AG10803 (cell line): ENCODE measurements around the gene CDH23.

Experiments used
- DNase-seq: peaks from one replicate; pipeline ENCODE4 v3.0.0; 2010; ENCODE audit warnings: low read depth
- H3K4me3 ChIP-seq: 2 replicates; pipeline ENCODE4 v1.5.1; 2011; ENCODE audit warnings: mild to moderate bottlenecking, low read length, control low read depth
- TF ChIP-seq, protein P1 (sequence below): conservative IDR thresholded peaks from 2 replicates; pipeline ENCODE4 v1.5.1; 2011; ENCODE audit warnings: mild to moderate bottlenecking, low read length, control low read depth, inconsistent platforms

Gene CDH23

DNA sequence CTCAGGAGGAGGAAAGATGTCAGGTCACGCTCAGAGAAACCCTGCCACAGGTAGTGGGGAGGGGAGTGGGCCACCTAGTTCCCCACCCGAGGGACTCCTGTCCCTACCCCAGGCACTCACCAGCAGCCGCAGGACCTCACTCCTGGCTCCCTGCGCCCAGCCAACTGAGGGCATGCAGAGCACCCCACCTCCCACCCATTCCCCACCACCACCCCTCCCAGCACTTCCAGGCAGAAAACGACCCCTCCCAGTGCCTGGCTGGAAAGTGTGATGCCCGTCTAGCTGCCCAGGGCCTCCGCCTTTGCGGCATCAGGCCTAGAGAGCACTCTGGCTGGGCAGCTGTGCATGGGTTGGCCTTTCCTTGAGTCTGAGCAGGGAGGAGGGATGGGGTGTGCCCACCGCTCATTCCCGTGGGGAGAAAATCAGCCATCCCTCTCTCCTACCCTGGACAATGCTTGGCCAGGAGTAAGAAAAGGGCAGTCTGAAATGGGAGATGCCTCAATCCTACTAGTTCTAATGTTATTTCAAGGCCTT lies 321.5 kb downstream of the CDH23 start:
- TF ChIP-seq, protein P1, sequence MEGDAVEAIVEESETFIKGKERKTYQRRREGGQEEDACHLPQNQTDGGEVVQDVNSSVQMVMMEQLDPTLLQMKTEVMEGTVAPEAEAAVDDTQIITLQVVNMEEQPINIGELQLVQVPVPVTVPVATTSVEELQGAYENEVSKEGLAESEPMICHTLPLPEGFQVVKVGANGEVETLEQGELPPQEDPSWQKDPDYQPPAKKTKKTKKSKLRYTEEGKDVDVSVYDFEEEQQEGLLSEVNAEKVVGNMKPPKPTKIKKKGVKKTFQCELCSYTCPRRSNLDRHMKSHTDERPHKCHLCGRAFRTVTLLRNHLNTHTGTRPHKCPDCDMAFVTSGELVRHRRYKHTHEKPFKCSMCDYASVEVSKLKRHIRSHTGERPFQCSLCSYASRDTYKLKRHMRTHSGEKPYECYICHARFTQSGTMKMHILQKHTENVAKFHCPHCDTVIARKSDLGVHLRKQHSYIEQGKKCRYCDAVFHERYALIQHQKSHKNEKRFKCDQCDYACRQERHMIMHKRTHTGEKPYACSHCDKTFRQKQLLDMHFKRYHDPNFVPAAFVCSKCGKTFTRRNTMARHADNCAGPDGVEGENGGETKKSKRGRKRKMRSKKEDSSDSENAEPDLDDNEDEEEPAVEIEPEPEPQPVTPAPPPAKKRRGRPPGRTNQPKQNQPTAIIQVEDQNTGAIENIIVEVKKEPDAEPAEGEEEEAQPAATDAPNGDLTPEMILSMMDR, result no peak
- H3K4me3 ChIP-seq, result no peak overlapping the region
- no peak for DNase-seq

DNA sequence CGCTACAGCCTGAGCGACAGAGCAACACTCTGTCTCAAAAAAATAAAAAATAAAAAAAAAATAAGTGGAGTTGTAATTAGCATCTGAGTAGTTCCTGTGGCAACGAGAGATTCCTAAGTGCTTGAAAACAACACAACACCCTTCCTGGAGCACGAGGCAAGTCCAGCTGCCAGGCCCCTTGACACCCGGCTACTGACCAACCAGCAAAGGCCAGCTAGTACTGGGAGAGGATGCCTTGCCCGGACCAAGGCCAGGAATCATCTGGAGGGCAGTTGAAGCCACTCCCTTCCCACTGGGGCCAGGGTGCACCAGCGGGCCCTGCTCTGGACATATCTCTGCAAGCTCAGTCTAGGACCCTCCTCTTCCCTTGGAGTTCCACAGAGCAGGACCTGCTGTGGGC lies 322.3 kb downstream of the CDH23 start:
- H3K4me3 ChIP-seq, result no peak overlapping the region
- TF ChIP-seq, protein P1, result no peak

DNA sequence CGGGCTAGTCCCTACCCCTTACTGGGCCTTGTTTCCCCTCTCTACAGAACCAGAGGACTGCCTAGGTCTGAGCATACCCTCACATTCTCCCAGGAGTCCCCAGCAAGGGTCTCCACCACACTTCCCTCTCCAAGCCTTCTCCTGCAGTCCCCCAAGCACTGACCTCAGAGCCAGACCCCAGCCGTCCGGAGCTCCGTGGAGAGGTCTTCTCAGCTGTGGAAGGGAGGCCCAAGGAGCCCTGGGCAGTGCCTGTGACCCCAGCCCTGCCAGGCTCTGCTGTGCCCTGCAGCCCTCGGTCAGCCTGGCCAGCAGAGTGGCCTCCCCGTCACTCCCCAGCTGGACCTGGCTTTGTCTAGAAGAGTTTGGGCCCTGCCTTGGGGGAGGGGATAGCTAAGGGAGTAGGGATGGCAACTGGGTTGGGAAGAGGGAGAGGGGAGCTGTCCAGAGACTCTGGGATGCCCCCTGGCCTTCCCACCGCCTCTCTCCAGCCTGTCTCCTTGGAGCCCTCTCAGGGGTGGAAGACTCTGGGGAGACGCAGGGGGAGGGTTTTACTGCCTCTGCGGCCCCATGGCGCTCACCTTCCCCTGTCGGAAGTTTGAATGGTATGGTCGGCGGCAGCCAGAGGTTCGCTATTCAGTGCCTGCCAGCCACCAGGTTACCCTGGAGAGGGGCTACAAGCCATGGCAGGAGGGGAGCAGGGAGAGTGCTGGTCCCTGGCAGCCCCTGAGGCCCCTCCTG lies 322.9 kb downstream of the CDH23 start, which contains the start of gene C10orf105:
C10orf105 (minus strand) TSS at position 315 of the 738 bp plus-strand sequence. CDS start 3,441 bp downstream, outside the sequence.
- no peak for DNase-seq
- H3K4me3 ChIP-seq, result no peak within 1 kb of the TSS
- TF ChIP-seq, protein P1, result no peak

More for the DNA sequence above, 322.3 kb downstream of the CDH23 start:
- peak; percentile 75 for DNase-seq

DNA sequence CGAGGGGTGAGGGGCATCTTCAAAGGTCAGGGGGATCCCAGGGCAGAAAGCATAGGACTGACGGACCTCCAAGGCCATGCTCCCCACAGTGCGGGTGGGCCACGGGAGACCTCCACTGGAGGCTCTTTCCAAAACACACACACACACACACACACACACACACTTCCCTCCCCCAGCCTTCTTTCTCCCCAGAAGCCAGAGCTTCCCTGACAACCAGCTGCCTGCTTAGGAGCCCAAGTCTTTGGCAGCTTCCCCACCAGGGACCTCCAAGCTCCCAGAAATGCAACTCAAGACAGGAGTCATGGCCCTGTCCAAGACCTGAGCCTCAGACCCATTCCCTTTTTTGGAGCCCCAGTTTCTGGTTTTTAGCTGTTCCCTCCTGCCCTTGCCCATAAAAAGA lies 323.6 kb downstream of the CDH23 start:
- H3K4me3 ChIP-seq, result no peak overlapping the region
- no peak for DNase-seq
- TF ChIP-seq, protein P1, result no peak

DNA sequence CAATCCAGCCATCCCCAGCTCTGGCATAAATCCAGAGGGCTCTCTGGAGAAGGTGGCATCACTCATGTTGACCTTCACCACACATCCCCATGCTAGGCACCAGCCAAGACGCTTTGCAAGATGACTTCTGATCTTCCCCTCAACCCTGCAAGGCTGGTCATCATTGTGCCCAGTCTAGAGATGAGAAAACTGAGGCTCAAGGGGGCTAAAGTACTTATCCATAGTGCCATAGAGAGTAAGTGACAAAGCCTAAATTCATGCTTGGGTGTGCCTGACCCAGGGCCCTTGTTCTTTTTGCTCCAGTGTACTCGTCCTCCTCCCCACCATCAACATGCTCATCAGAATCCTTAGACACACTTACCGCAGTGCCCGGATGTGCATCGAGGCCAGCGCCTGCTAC lies 324.6 kb downstream of the CDH23 start:
- DNase-seq, result no peak
- H3K4me3 ChIP-seq, result no peak overlapping the region
- TF ChIP-seq, protein P1, result no peak

DNA sequence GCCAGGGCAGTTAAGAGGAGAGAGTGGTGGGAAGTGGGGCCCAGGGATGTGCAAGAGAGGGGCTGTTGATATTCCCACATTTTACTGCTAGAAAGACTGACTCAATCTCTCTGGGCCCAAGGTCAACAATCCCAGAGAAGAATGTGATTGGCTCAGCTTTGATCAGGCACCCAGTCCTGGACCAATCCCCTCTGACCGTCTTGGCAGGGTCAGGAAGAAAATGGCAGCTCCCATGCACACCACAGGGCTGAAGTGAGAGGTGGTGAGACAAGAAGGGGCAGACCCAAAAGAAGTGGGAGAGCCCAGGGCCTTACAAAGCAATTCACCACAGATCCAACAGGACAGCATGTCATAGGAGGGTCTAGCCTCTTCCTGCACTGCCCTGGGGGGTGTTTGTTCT lies 326.1 kb downstream of the CDH23 start:
- no peak for DNase-seq
- TF ChIP-seq, protein P1, result no peak
- H3K4me3 ChIP-seq, result no peak overlapping the region

DNA sequence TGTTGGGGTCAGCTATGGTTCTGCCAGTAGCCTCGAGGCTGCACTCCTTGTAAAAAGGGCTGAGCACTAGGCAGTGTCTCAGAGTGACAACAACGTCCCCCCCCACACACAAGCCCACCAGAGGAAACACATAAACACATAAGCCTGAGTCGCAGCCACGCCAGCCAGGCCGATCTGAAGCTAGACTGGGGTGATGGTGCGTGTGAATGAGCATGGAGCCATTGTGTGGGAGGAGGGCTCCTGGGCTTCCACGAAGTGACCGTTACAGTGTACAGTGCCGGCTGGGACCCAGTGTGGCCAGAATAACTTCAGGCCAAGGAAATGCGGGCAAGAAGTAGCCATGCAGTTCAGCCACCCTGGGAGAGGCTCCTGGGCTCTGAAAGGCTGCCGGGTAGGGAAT lies 326.6 kb downstream of the CDH23 start:
- no peak overlapping the region for H3K4me3 ChIP-seq
- TF ChIP-seq, protein P1, result no peak
- DNase-seq, result no peak
